ENCODE measurements around the gene SPRED1. TPM values are rescaled to one million over a fixed set of nuclear protein-coding genes. Genes with fewer than 3 reads are reported as not detected.

The SPRED1 gene
- total RNA-seq, 1 donor from 2014 or later = 29.8 TPM

DNA sequence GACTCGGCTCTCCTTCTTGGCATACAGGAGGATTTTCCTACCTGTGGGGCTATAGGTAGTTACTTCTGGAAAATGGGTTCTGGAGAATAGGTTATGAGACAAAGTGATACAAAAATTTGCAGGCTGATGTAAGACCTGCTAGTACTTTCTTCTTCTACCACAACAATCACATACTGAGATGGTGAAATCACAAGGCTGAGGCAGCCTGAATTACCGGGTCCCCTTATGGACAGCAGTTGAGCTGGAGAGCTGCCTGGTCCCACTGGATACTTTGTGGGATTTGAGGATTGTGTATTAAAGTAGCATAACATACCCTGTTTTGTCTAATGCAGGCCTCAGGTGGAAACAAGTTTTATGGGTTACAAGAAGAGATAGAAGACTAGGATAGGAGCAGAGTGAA is 114.8 kb downstream of the SPRED1 start:
- Mint-ChIP-seq H3K4me1 (ENCODE audit: low read depth) (no peaks in the 10 kb centered on the region), H3K36me3 (ENCODE audit: low read depth) (no peaks in the 10 kb centered on the region), H3K4me3 (ENCODE audit: unreplicated experiment) (no peak overlapping the region), H3K27ac (ENCODE audit: unreplicated experiment) (no peak overlapping the region), H3K9me3 (ENCODE audit: low read depth) (peaks cover 4% of the 10 kb centered on the region), H3K27me3 (ENCODE audit: low read depth) (no peaks in the 10 kb centered on the region)
- TF ChIP-seq, protein P1, sequence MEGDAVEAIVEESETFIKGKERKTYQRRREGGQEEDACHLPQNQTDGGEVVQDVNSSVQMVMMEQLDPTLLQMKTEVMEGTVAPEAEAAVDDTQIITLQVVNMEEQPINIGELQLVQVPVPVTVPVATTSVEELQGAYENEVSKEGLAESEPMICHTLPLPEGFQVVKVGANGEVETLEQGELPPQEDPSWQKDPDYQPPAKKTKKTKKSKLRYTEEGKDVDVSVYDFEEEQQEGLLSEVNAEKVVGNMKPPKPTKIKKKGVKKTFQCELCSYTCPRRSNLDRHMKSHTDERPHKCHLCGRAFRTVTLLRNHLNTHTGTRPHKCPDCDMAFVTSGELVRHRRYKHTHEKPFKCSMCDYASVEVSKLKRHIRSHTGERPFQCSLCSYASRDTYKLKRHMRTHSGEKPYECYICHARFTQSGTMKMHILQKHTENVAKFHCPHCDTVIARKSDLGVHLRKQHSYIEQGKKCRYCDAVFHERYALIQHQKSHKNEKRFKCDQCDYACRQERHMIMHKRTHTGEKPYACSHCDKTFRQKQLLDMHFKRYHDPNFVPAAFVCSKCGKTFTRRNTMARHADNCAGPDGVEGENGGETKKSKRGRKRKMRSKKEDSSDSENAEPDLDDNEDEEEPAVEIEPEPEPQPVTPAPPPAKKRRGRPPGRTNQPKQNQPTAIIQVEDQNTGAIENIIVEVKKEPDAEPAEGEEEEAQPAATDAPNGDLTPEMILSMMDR (IDR thresholded peaks at IDR 0.05) = no peak
- DNase-seq (ENCODE audit: low spot score) = no peak

DNA sequence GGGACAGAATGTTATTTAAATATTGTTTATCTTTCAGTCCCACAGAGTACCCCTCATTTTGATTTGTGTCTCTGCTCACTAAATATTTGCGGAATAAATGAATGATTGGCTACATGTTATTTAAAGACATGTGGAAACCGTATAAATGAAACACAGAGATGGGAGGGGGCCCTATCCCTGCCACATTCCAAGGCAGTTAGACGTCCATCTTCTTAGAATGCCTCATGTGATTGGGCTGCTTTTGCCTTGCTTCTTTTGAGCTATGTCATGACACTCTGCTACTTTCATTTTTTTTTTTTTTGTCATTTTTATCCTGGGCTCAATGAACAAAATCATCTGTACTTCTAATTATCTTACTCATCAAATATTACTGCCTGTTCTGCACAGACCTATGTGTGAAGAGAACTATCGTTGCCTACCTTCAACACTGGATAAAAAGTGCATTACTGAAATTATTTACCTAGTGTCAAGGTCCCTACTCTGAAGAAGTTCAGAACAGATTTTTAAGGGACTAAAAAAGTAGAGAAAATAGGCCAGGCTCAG is 117.4 kb downstream of the SPRED1 start:
- no peaks in the 10 kb centered on the region for H3K27me3 Mint-ChIP-seq (ENCODE audit: low read depth)
- H3K27ac Mint-ChIP-seq (ENCODE audit: unreplicated experiment) = no peak overlapping the region

DNA sequence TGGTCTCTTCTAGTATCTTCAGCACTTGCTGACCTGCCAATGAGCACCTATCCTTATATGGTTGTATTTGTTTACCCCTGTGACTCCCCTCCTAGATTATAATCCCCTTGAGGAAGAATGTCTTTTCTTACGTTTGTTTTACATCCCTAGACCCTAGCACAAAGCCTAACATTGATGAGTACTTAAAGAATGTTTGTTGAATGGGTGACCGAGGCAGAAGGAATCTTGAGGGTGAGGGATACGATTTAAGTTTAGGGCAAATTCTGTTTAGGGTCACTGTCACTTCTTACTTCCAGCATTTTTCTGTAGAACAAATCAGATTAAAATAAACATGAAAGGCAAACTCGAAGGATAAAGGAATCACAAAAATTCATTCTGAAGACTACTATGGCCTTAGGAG is 120.4 kb downstream of the SPRED1 start:
- H3K27ac Mint-ChIP-seq (ENCODE audit: unreplicated experiment) = no peak overlapping the region
- DNase-seq (ENCODE audit: low spot score) = no peak
- no peak overlapping the region for H3K4me3 Mint-ChIP-seq (ENCODE audit: unreplicated experiment)
- TF ChIP-seq, protein P1 (IDR thresholded peaks at IDR 0.05) = no peak
- H3K36me3 Mint-ChIP-seq (ENCODE audit: low read depth) = no peaks in the 10 kb centered on the region
- H3K4me1 Mint-ChIP-seq (ENCODE audit: low read depth) = peaks cover 15% of the 10 kb centered on the region
- H3K9me3 Mint-ChIP-seq (ENCODE audit: low read depth) = peaks cover 6% of the 10 kb centered on the region
- H3K27me3 Mint-ChIP-seq (ENCODE audit: low read depth) = no peaks in the 10 kb centered on the region

More for the DNA sequence above, 117.4 kb downstream of the SPRED1 start:
- peaks cover 8% of the 10 kb centered on the region for H3K4me1 Mint-ChIP-seq (ENCODE audit: low read depth)
- TF ChIP-seq, protein P1 (IDR thresholded peaks at IDR 0.05) = no peak
- H3K9me3 Mint-ChIP-seq (ENCODE audit: low read depth) = peaks cover 4% of the 10 kb centered on the region
- DNase-seq (ENCODE audit: low spot score) = no peak
- H3K36me3 Mint-ChIP-seq (ENCODE audit: low read depth) = no peaks in the 10 kb centered on the region
- no peak overlapping the region for H3K4me3 Mint-ChIP-seq (ENCODE audit: unreplicated experiment)

DNA sequence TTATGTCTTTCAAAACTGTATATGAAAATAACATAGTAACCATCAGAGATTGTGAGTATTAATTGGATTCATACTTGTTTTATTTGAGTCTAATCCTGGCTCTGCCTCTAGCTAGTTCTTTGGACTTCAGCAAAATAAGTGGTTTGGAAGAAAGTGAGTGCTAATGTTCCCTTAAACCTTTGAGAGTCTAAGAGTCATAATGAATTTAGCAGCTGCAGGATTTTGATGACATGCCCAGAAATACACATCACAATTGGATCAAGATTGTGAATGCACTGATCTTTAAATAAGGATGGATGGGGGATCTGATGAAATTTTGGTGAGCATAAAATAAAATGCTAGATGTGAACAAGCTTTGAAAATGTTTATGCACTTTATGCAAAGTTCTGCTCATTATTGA is 121.4 kb downstream of the SPRED1 start:
- TF ChIP-seq, protein P1 (IDR thresholded peaks at IDR 0.05) = no peak
- Mint-ChIP-seq H3K9me3 (ENCODE audit: low read depth) (peaks cover 6% of the 10 kb centered on the region), H3K27ac (ENCODE audit: unreplicated experiment) (no peak overlapping the region), H3K4me1 (ENCODE audit: low read depth) (peaks cover 22% of the 10 kb centered on the region), H3K36me3 (ENCODE audit: low read depth) (no peaks in the 10 kb centered on the region), H3K27me3 (ENCODE audit: low read depth) (no peaks in the 10 kb centered on the region), H3K4me3 (ENCODE audit: unreplicated experiment) (no peak overlapping the region)
- no peak for DNase-seq (ENCODE audit: low spot score)

DNA sequence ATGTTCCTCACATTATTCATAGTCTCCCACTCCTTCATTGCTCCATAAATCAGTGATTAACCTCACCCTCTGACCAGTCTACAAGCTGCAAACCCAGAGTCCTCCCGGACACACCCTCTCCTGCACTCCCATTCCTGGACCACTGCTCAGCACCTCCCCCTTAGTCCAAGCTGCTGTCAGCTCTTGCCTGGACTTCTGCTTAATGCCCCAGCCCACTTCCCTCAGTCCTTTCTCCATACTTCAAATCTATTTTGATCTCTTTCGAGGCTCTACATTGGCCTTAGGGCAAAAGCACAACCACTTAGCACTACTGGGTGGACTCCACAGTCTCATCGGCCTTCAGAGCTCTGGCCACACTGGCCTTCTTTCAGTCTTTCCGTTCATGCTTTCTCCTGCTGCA is 121.9 kb downstream of the SPRED1 start:
- TF ChIP-seq, protein P1 (IDR thresholded peaks at IDR 0.05) = no peak
- no peaks in the 10 kb centered on the region for H3K27me3 Mint-ChIP-seq (ENCODE audit: low read depth)
- no peak overlapping the region for H3K27ac Mint-ChIP-seq (ENCODE audit: unreplicated experiment)
- peaks cover 6% of the 10 kb centered on the region for H3K9me3 Mint-ChIP-seq (ENCODE audit: low read depth)
- no peaks in the 10 kb centered on the region for H3K36me3 Mint-ChIP-seq (ENCODE audit: low read depth)
- no peak overlapping the region for H3K4me3 Mint-ChIP-seq (ENCODE audit: unreplicated experiment)
- no peak for DNase-seq (ENCODE audit: low spot score)
- peaks cover 22% of the 10 kb centered on the region for H3K4me1 Mint-ChIP-seq (ENCODE audit: low read depth)

All from chondrocyte (in vitro differentiated cells).